HCT116 (cell line): ENCODE data around the gene DNAJC10. TPM values are rescaled to one million over a fixed set of nuclear protein-coding genes. Genes with fewer than 3 reads are reported as not detected.

ENCODE experiments used
- ATAC-seq: fragments of 200-7000 bp; cut with Tn5 transposase; 2 replicates; pipeline ENCODE4 v1.9.1; 2020; ENCODE audit warnings: mild to moderate bottlenecking, moderate library complexity
- BruUV-seq: library from RNA; stranded (reverse); fragments of 400-500 nt; replicated peaks from 2 replicates; lab custom pipeline; 2021; lab: Mats Ljungman, UMichigan
- CTCF ChIA-PET: fragments of 300-600 bp; sonication (Branson Sonifier 250); formaldehyde crosslinking; loops from one replicate; lab custom pipeline; 2021; ENCODE audit warnings: antibody characterized with exemption; lab: Charles Lee
- POLR2A ChIA-PET: fragments of 300-600, 350-600 bp; sonication (Branson Sonifier 250); formaldehyde crosslinking; loops from one replicate; lab custom pipeline; 2021; ENCODE audit warnings: antibody characterized with exemption; lab: Charles Lee
- RAD21 ChIA-PET, 2 experiments: fragments of 300-600 bp; sonication (Branson Sonifier 250); formaldehyde crosslinking; loops; one replicate each; lab custom pipeline; 2023; ENCODE audit warnings: low total read pairs in 2 of 2; ENCODE audit not compliant: uncharacterized antibody in 2 of 2, unreplicated experiment in 2 of 2, low non-redundant PET in 1 of 2; lab: Charles Lee
- DNase-seq: peaks from one replicate; pipeline ENCODE4 v3.0.0-alpha.2; 2010; ENCODE audit warnings: low read depth, low spot score
- H2AFZ ChIP-seq: fragments of 200-600 bp; shearing (Covaris generic), sonication (generic); 2 replicates; pipeline ENCODE4 v1.6.1; 2017; ENCODE audit warnings: low read depth, mixed run types, mixed read lengths, antibody characterized with exemption, low read length; ENCODE audit not compliant: poor library complexity, severe bottlenecking
- H3K27ac ChIP-seq: 2 replicates; pipeline ENCODE4 v1.5.1; 2012; ENCODE audit warnings: low read depth, low read length
- H3K27me3 ChIP-seq: fragments of 200-600 bp; sonication (generic); 2 replicates; pipeline ENCODE4 v1.6.1; 2016; ENCODE audit warnings: mixed run types, low read length, mixed read lengths; ENCODE audit not compliant: insufficient read depth
- H3K36me3 ChIP-seq, 2 experiments: fragments of 200-500 bp in 1 of 2; fragments of 200-600 bp in 1 of 2; sonication (Bioruptor generic) in 1 of 2; sonication (generic) in 1 of 2; 2 replicates each; pipeline versions ENCODE4 v1.5.1 to v1.6.1; 2014 to 2016; ENCODE audit warnings: low read length in 2 of 2, inconsistent platforms in 1 of 2, mixed read lengths in 1 of 2, mixed run types in 1 of 2; ENCODE audit not compliant: insufficient read depth in 2 of 2, control insufficient read depth in 1 of 2
- H3K4me1 ChIP-seq, 2 experiments: fragments of 200-600 bp in 1 of 2; sonication (generic) in 1 of 2; 2 replicates each; pipeline versions ENCODE4 v1.5.1 to v1.6.1; 2012 to 2017; ENCODE audit warnings: low read length in 2 of 2, inconsistent platforms in 1 of 2, mild to moderate bottlenecking in 1 of 2, mixed read lengths in 1 of 2, mixed run types in 1 of 2, moderate library complexity in 1 of 2; ENCODE audit not compliant: insufficient read depth in 2 of 2, control insufficient read depth in 1 of 2
- H3K4me2 ChIP-seq: fragments of 200-600 bp; sonication (generic); 2 replicates; pipeline ENCODE4 v1.6.1; 2017; ENCODE audit warnings: mixed run types, low read length, mixed read lengths
- H3K4me3 ChIP-seq, 2 experiments: fragments of 200-600 bp in 1 of 2; sonication (generic) in 1 of 2; replicated peaks in 1 of 2; 2 replicates each; pipeline ENCODE4 v1.5.1; 2011 to 2016; ENCODE audit warnings: low read length in 2 of 2, control low read depth in 1 of 2, low read depth in 1 of 2, mild to moderate bottlenecking in 1 of 2, mixed read lengths in 1 of 2, mixed run types in 1 of 2
- H3K79me2 ChIP-seq: fragments of 200-600 bp; sonication (generic); 2 replicates; pipeline ENCODE4 v1.6.1; 2017; ENCODE audit warnings: mild to moderate bottlenecking, mixed run types, low read length, moderate library complexity, mixed read lengths; ENCODE audit not compliant: insufficient read depth
- H3K9ac ChIP-seq: fragments of 200-600 bp; sonication (generic); 2 replicates; pipeline ENCODE4 v1.6.1; 2016; ENCODE audit warnings: low read length, mixed read lengths
- H3K9me2 ChIP-seq: fragments of 200-600 bp; sonication (generic), shearing (Covaris generic); 2 replicates; pipeline ENCODE4 v1.6.1; 2017; ENCODE audit warnings: mixed run types, mild to moderate bottlenecking, moderate library complexity; ENCODE audit not compliant: insufficient read depth
- H3K9me3 ChIP-seq, 2 experiments: fragments of 200-500 bp in 1 of 2; fragments of 200-600 bp in 1 of 2; sonication (Bioruptor generic) in 1 of 2; sonication (generic) in 1 of 2; 2 replicates each; pipeline ENCODE4 v1.6.1; 2014 to 2017; ENCODE audit warnings: low read length in 2 of 2, mixed read lengths in 2 of 2, inconsistent platforms in 1 of 2, low read depth in 1 of 2, mild to moderate bottlenecking in 1 of 2, mixed run types in 1 of 2, moderate library complexity in 1 of 2; ENCODE audit not compliant: control insufficient read depth in 1 of 2, insufficient read depth in 1 of 2
- H4K20me1 ChIP-seq: fragments of 200-600 bp; sonication (generic), shearing (Covaris generic); 2 replicates; pipeline ENCODE4 v1.6.1; 2017; ENCODE audit warnings: mixed run types, mild to moderate bottlenecking, moderate library complexity; ENCODE audit not compliant: insufficient read depth
- CBX3 ChIP-seq: IDR thresholded peaks from 2 replicates; pipeline ENCODE4 v1.6.1; 2012; ENCODE audit warnings: low read depth
- EGR1 ChIP-seq: IDR thresholded peaks from 2 replicates; pipeline ENCODE4 v1.6.1; 2012; ENCODE audit warnings: low read depth
- ELF1 ChIP-seq: IDR thresholded peaks from 2 replicates; pipeline ENCODE4 v1.6.1; 2012; ENCODE audit warnings: low read depth, borderline replicate concordance
- EZH2phosphoT487 ChIP-seq: fragments of 200-600 bp; IDR thresholded peaks from 2 replicates; pipeline ENCODE4 v1.6.1; 2018; ENCODE audit warnings: antibody characterized with exemption, borderline replicate concordance
- FOSL1 ChIP-seq: IDR thresholded peaks from 2 replicates; pipeline ENCODE4 v1.6.1; 2012; ENCODE audit warnings: low read depth
- JUND ChIP-seq: IDR thresholded peaks from 2 replicates; pipeline ENCODE4 v1.6.1; 2012
- POLR2A ChIP-seq: IDR thresholded peaks from 2 replicates; pipeline ENCODE4 v1.7.0; 2011; ENCODE audit warnings: borderline replicate concordance; ENCODE audit not compliant: insufficient read depth, insufficient read length; ENCODE audit errors: extremely low read depth
- SP1 ChIP-seq: IDR thresholded peaks from 2 replicates; pipeline ENCODE4 v1.6.1; 2012; ENCODE audit warnings: low read depth
- SRF ChIP-seq: IDR thresholded peaks from 2 replicates; pipeline ENCODE4 v1.6.1; 2012; ENCODE audit warnings: low read depth
- TCF7L2 ChIP-seq: IDR thresholded peaks from 2 replicates; pipeline ENCODE4 v1.7.0; 2011; ENCODE audit warnings: borderline replicate concordance, inconsistent platforms; ENCODE audit not compliant: insufficient read depth, insufficient read length; ENCODE audit errors: extremely low read depth
- YY1 ChIP-seq: IDR thresholded peaks from 2 replicates; pipeline ENCODE4 v1.6.1; 2011; ENCODE audit warnings: low read length, low read depth, moderate library complexity, mild to moderate bottlenecking; ENCODE audit not compliant: insufficient replicate concordance; ENCODE audit errors: extremely low read depth
- ZFX ChIP-seq: fragments of 450-650 bp; IDR thresholded peaks from 2 replicates; pipeline ENCODE4 v1.6.1; 2017
- ZNF274 ChIP-seq: fragments of 200-500 bp; sonication (Bioruptor generic); IDR thresholded peaks from 2 replicates; pipeline ENCODE4 v1.6.1; 2014; ENCODE audit warnings: mild to moderate bottlenecking, low read depth, low read length, inconsistent platforms
- intact Hi-C: fragments of 100-400 bp; cut with micrococcal nuclease; formaldehyde crosslinking; loops from 2 replicates; pipeline ENCODE4 v1.10.0; 2022
- total RNA-seq: library from RNA; stranded (reverse); gene quantifications from one replicate; pipeline ENCODE4 v1.2.1, GENCODE V29; 2021; ENCODE audit not compliant: unreplicated experiment
- TF ChIP-seq, protein P1 (sequence below): IDR thresholded peaks from 2 replicates; pipeline ENCODE4 v1.6.1; 2012
- TF ChIP-seq, protein P2 (sequence below), 3 experiments: fragments of 200-600 bp in 1 of 3; sonication (generic) in 1 of 3; IDR thresholded peaks in 2 of 3; conservative IDR thresholded peaks in 1 of 3; 2 replicates each; pipeline ENCODE4 v1.5.1; 2012 to 2017; ENCODE audit warnings: low read depth in 2 of 3, low read length in 2 of 3, antibody characterized with exemption in 1 of 3, borderline replicate concordance in 1 of 3, control low read depth in 1 of 3, mild to moderate bottlenecking in 1 of 3, mixed read lengths in 1 of 3, mixed run types in 1 of 3, moderate library complexity in 1 of 3; ENCODE audit not compliant: insufficient read depth in 1 of 3
- TF ChIP-seq, protein P3 (sequence below): IDR thresholded peaks from 2 replicates; pipeline ENCODE4 v1.6.1; 2011; ENCODE audit warnings: mild to moderate bottlenecking, low read length, moderate library complexity; ENCODE audit not compliant: insufficient replicate concordance; ENCODE audit errors: extremely low read depth
- TF ChIP-seq, protein P4 (sequence below): IDR thresholded peaks from 2 replicates; pipeline ENCODE4 v1.6.1; 2012; ENCODE audit warnings: low read depth
- TF ChIP-seq, protein P5 (sequence below): IDR thresholded peaks from 2 replicates; pipeline ENCODE4 v1.6.1; 2012

The DNAJC10 gene
- total RNA-seq, 1 experiment from 2014 or later, result 80.4 TPM

DNA sequence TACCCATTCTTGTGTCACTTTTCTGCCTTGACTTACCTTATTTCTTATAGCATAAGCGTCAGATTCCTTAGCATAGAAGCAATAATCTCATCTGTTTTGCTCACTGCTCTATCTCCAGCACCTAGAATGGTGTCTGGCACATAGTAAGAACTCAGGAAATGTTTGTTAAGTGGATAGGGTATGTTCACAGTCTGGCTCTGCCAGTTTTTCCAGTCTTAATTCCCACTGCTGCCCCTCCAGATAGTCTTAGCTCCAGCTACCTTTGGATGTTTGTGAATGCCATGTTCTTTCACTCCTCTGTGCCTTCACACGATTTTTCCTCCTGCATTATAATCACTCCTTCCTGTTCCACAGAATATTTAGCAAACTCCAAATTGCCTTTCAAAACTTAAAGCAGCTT is 29.0 kb downstream of the DNAJC10 start:
- CTCF ChIA-PET, result no interaction called here
- RAD21 ChIA-PET, result no interaction called here
- TF ChIP-seq, protein P1, sequence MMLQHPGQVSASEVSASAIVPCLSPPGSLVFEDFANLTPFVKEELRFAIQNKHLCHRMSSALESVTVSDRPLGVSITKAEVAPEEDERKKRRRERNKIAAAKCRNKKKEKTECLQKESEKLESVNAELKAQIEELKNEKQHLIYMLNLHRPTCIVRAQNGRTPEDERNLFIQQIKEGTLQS, result no peak
- TF ChIP-seq, protein P2, sequence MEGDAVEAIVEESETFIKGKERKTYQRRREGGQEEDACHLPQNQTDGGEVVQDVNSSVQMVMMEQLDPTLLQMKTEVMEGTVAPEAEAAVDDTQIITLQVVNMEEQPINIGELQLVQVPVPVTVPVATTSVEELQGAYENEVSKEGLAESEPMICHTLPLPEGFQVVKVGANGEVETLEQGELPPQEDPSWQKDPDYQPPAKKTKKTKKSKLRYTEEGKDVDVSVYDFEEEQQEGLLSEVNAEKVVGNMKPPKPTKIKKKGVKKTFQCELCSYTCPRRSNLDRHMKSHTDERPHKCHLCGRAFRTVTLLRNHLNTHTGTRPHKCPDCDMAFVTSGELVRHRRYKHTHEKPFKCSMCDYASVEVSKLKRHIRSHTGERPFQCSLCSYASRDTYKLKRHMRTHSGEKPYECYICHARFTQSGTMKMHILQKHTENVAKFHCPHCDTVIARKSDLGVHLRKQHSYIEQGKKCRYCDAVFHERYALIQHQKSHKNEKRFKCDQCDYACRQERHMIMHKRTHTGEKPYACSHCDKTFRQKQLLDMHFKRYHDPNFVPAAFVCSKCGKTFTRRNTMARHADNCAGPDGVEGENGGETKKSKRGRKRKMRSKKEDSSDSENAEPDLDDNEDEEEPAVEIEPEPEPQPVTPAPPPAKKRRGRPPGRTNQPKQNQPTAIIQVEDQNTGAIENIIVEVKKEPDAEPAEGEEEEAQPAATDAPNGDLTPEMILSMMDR (IDR thresholded peaks at IDR 0.05 in 2 of 3, conservative IDR thresholded peaks at IDR 0.05 in 1 of 3; ENCODE audit: borderline replicate concordance in 1 of 3, insufficient read depth in 1 of 3, low read depth in 2 of 3, low read length in 2 of 3), result no peak
- TF ChIP-seq, protein P3, sequence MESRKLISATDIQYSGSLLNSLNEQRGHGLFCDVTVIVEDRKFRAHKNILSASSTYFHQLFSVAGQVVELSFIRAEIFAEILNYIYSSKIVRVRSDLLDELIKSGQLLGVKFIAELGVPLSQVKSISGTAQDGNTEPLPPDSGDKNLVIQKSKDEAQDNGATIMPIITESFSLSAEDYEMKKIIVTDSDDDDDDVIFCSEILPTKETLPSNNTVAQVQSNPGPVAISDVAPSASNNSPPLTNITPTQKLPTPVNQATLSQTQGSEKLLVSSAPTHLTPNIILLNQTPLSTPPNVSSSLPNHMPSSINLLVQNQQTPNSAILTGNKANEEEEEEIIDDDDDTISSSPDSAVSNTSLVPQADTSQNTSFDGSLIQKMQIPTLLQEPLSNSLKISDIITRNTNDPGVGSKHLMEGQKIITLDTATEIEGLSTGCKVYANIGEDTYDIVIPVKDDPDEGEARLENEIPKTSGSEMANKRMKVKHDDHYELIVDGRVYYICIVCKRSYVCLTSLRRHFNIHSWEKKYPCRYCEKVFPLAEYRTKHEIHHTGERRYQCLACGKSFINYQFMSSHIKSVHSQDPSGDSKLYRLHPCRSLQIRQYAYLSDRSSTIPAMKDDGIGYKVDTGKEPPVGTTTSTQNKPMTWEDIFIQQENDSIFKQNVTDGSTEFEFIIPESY, result no peak
- no peak for TF ChIP-seq SP1
- TF ChIP-seq, protein P4, sequence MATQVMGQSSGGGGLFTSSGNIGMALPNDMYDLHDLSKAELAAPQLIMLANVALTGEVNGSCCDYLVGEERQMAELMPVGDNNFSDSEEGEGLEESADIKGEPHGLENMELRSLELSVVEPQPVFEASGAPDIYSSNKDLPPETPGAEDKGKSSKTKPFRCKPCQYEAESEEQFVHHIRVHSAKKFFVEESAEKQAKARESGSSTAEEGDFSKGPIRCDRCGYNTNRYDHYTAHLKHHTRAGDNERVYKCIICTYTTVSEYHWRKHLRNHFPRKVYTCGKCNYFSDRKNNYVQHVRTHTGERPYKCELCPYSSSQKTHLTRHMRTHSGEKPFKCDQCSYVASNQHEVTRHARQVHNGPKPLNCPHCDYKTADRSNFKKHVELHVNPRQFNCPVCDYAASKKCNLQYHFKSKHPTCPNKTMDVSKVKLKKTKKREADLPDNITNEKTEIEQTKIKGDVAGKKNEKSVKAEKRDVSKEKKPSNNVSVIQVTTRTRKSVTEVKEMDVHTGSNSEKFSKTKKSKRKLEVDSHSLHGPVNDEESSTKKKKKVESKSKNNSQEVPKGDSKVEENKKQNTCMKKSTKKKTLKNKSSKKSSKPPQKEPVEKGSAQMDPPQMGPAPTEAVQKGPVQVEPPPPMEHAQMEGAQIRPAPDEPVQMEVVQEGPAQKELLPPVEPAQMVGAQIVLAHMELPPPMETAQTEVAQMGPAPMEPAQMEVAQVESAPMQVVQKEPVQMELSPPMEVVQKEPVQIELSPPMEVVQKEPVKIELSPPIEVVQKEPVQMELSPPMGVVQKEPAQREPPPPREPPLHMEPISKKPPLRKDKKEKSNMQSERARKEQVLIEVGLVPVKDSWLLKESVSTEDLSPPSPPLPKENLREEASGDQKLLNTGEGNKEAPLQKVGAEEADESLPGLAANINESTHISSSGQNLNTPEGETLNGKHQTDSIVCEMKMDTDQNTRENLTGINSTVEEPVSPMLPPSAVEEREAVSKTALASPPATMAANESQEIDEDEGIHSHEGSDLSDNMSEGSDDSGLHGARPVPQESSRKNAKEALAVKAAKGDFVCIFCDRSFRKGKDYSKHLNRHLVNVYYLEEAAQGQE, result no peak
- no peak for TF ChIP-seq FOSL1
- TF ChIP-seq ELF1, result no peak
- TF ChIP-seq SRF, result no peak
- TF ChIP-seq EGR1, result no peak
- no peak for TF ChIP-seq ZNF274
- TF ChIP-seq TCF7L2, result no peak
- TF ChIP-seq ZFX, result no peak
- TF ChIP-seq CBX3, result no peak
- TF ChIP-seq JUND, result no peak
- no peak for TF ChIP-seq EZH2phosphoT487
- no peak for TF ChIP-seq POLR2A
- TF ChIP-seq YY1, result no peak
- TF ChIP-seq, protein P5, sequence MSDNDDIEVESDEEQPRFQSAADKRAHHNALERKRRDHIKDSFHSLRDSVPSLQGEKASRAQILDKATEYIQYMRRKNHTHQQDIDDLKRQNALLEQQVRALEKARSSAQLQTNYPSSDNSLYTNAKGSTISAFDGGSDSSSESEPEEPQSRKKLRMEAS, result no peak
- H3K4me2 ChIP-seq, result no peak overlapping the region
- H3K9ac ChIP-seq, result no peak overlapping the region
- DNase-seq (no peak), ATAC-seq (no peak)
- H3K4me1 ChIP-seq, result no peaks in the 10 kb centered on the region
- POLR2A ChIA-PET, result no interaction called here
- H3K36me3 ChIP-seq, result peaks cover 20 to 32% of the 10 kb centered on the region in 2 experiments
- no peaks in the 10 kb centered on the region for H3K27me3 ChIP-seq
- BruUV-seq, result no TSS peak
- no peaks in the 10 kb centered on the region; the same call in 1 of the 2 replicates for H3K79me2 ChIP-seq
- no peak overlapping the region for H3K27ac ChIP-seq
- intact Hi-C loops, result no loop called here
- no peak overlapping the region for H2AFZ ChIP-seq
- no peaks in the 10 kb centered on the region for H3K9me3 ChIP-seq
- H3K9me2 ChIP-seq, result no peaks in the 10 kb centered on the region
- no peaks in the 10 kb centered on the region for H4K20me1 ChIP-seq
- no peak overlapping the region for H3K4me3 ChIP-seq
